H1 (cell line): Measurements from ENCODE around the gene KCND3. TPM values are rescaled to one million over a fixed set of nuclear protein-coding genes. Genes with fewer than 3 reads are reported as not detected.

Source experiments
- CTCF ChIA-PET: fragments of 300-600 bp; sonication (Branson Sonifier 250); formaldehyde crosslinking; loops from one replicate; lab custom pipeline; 2021; ENCODE audit not compliant: partially characterized antibody; lab: Charles Lee
- POLR2A ChIA-PET: fragments of 300-600 bp; sonication (Branson Sonifier 250); formaldehyde crosslinking; loops from one replicate; lab custom pipeline; 2021; ENCODE audit warnings: inconsistent platforms; ENCODE audit not compliant: partially characterized antibody; lab: Charles Lee
- DNase-seq, 2 experiments: peaks; one replicate each; pipeline versions ENCODE4 v3.0.0 to v3.0.0-alpha.2; 2010 to 2022; ENCODE audit warnings: low spot score in 2 of 2, low read depth in 1 of 2, mixed read lengths in 1 of 2
- FAIRE-seq: peaks from 2 replicates; lab custom pipeline; 2011; peaks lifted over from hg19 to GRCh38; lab: Jason Lieb, UNC
- H2AFZ ChIP-seq: 2 replicates; pipeline ENCODE4 v1.8.1; 2012; ENCODE audit warnings: low read length, inconsistent platforms
- H2AK5ac ChIP-seq: 2 replicates; pipeline ENCODE4 v1.6.1; 2013; ENCODE audit warnings: low read depth, low read length
- H2BK120ac ChIP-seq: replicated peaks from 2 replicates; pipeline ENCODE3; 2013; ENCODE audit warnings: low read depth, low read length, inconsistent platforms
- H2BK12ac ChIP-seq: 2 replicates; pipeline ENCODE4 v1.6.1; 2013; ENCODE audit warnings: low read depth, low read length
- H2BK15ac ChIP-seq: 2 replicates; pipeline ENCODE4 v1.6.1; 2013; ENCODE audit warnings: low read length
- H2BK20ac ChIP-seq: 2 replicates; pipeline ENCODE4 v1.6.1; 2013; ENCODE audit warnings: low read length
- H2BK5ac ChIP-seq: 2 replicates; pipeline ENCODE4 v1.6.1; 2013; ENCODE audit warnings: low read depth, low read length
- H3K14ac ChIP-seq: 2 replicates; pipeline ENCODE4 v1.6.1; 2013; ENCODE audit warnings: inconsistent platforms; ENCODE audit not compliant: insufficient read length
- H3K18ac ChIP-seq: 2 replicates; pipeline ENCODE4 v1.6.1; 2013; ENCODE audit warnings: low read length; ENCODE audit errors: extremely low read depth
- H3K23ac ChIP-seq: 2 replicates; pipeline ENCODE4 v1.6.1; 2013; ENCODE audit warnings: inconsistent platforms; ENCODE audit not compliant: insufficient read length
- H3K23me2 ChIP-seq: 2 replicates; pipeline ENCODE4 v1.6.1; 2013; ENCODE audit warnings: low read depth, low read length
- H3K27ac ChIP-seq: 2 replicates; pipeline ENCODE4 v1.6.1; 2011; ENCODE audit warnings: low read depth, low read length, inconsistent platforms
- H3K27me3 ChIP-seq, 4 experiments: replicated peaks in 1 of 4; 1 replicate in 1 of 4; 2 replicates in 3 of 4; pipeline versions ENCODE4 v1.6.1 to v1.8.1; 2011 to 2013; ENCODE audit warnings: low read length in 3 of 4, mild to moderate bottlenecking in 3 of 4, inconsistent platforms in 2 of 4, mixed read lengths in 2 of 4, moderate library complexity in 1 of 4; ENCODE audit not compliant: control insufficient read depth in 3 of 4, insufficient read depth in 3 of 4; ENCODE audit errors: extremely low read depth in 1 of 4
- H3K36me3 ChIP-seq, 4 experiments: 2 replicates each; pipeline versions ENCODE4 v1.6.1 to v1.8.1; 2011 to 2013; ENCODE audit warnings: mild to moderate bottlenecking in 4 of 4, low read length in 3 of 4, moderate library complexity in 2 of 4, control low read depth in 1 of 4, inconsistent platforms in 1 of 4; ENCODE audit not compliant: insufficient read depth in 4 of 4, control insufficient read depth in 2 of 4
- H3K4ac ChIP-seq: replicated peaks from 2 replicates; pipeline ENCODE3; 2013; ENCODE audit warnings: low read length, low read depth, mixed read lengths, inconsistent platforms; ENCODE audit not compliant: insufficient read length
- H3K4me1 ChIP-seq, 4 experiments: replicated peaks in 1 of 4; 1 replicate in 1 of 4; 2 replicates in 3 of 4; pipeline versions ENCODE4 v1.6.1 to v1.8.1; 2011 to 2013; ENCODE audit warnings: low read length in 3 of 4, inconsistent platforms in 2 of 4, mixed read lengths in 1 of 4; ENCODE audit not compliant: insufficient read depth in 4 of 4, control insufficient read depth in 3 of 4
- H3K4me2 ChIP-seq, 2 experiments: 2 replicates each; pipeline versions ENCODE4 v1.6.1 to v1.8.1; 2011 to 2013; ENCODE audit warnings: low read depth in 2 of 2, low read length in 2 of 2, control low read depth in 1 of 2, inconsistent platforms in 1 of 2, mild to moderate bottlenecking in 1 of 2; ENCODE audit not compliant: insufficient read depth in 1 of 2
- H3K4me3 ChIP-seq, 4 experiments: fragments of 200-600, 300-600 bp in 1 of 4; sonication (generic), shearing (Covaris generic), sonication (Bioruptor Twin) in 1 of 4; 2 replicates each; pipeline versions ENCODE4 v1.5.1 to v1.8.1; 2011 to 2016; ENCODE audit warnings: low read length in 4 of 4, low read depth in 3 of 4, control low read depth in 2 of 4, inconsistent platforms in 2 of 4, mild to moderate bottlenecking in 2 of 4, mixed read lengths in 1 of 4, moderate library complexity in 1 of 4; ENCODE audit not compliant: insufficient read depth in 2 of 4; ENCODE audit errors: extremely low read depth in 1 of 4
- H3K56ac ChIP-seq: replicated peaks from 2 replicates; pipeline ENCODE3; 2013; ENCODE audit warnings: low read depth, mild to moderate bottlenecking, mixed read lengths, low read length, inconsistent platforms; ENCODE audit not compliant: insufficient read length
- H3K79me1 ChIP-seq: 2 replicates; pipeline ENCODE4 v1.6.1; 2013; ENCODE audit warnings: low read depth, low read length, control low read depth
- H3K79me2 ChIP-seq, 2 experiments: 2 replicates each; pipeline versions ENCODE4 v1.6.1 to v1.8.1; 2012 to 2013; ENCODE audit warnings: low read length in 2 of 2, mild to moderate bottlenecking in 2 of 2, inconsistent platforms in 1 of 2; ENCODE audit not compliant: insufficient read depth in 2 of 2, control insufficient read depth in 1 of 2
- H3K9ac ChIP-seq, 4 experiments: replicated peaks in 1 of 4; 1 replicate in 1 of 4; 2 replicates in 3 of 4; pipeline versions ENCODE4 v1.6.1 to v1.8.1; 2011 to 2013; ENCODE audit warnings: low read depth in 3 of 4, low read length in 3 of 4, control low read depth in 2 of 4, mild to moderate bottlenecking in 2 of 4, moderate library complexity in 2 of 4, inconsistent platforms in 1 of 4; ENCODE audit errors: extremely low read depth in 1 of 4
- H3K9me3 ChIP-seq, 2 experiments: 2 replicates each; pipeline versions ENCODE4 v1.6.1 to v1.8.1; 2012 to 2013; ENCODE audit warnings: mild to moderate bottlenecking in 2 of 2, moderate library complexity in 2 of 2, control low read depth in 1 of 2, inconsistent platforms in 1 of 2, low read depth in 1 of 2, low read length in 1 of 2, mixed read lengths in 1 of 2; ENCODE audit not compliant: insufficient read depth in 2 of 2
- H4K20me1 ChIP-seq, 2 experiments: replicated peaks in 1 of 2; 2 replicates each; pipeline versions ENCODE3 to v1.8.1; 2011 to 2013; ENCODE audit warnings: inconsistent platforms in 2 of 2, low read length in 2 of 2, mild to moderate bottlenecking in 1 of 2; ENCODE audit not compliant: insufficient read depth in 2 of 2, control insufficient read depth in 1 of 2
- H4K5ac ChIP-seq: 2 replicates; pipeline ENCODE4 v1.6.1; 2013; ENCODE audit warnings: low read length, low read depth, mixed read lengths, inconsistent platforms; ENCODE audit not compliant: insufficient read length
- H4K8ac ChIP-seq: 2 replicates; pipeline ENCODE4 v1.8.0; 2013; ENCODE audit warnings: mild to moderate bottlenecking, moderate library complexity, low read length, inconsistent platforms; ENCODE audit not compliant: insufficient read depth; ENCODE audit errors: extremely low read depth
- H4K91ac ChIP-seq: replicated peaks from 2 replicates; pipeline ENCODE3; 2013; ENCODE audit warnings: low read length, mixed read lengths, inconsistent platforms; ENCODE audit not compliant: insufficient read length
- CEBPB ChIP-seq: IDR thresholded peaks from 2 replicates; pipeline ENCODE4 v1.6.1; 2012; ENCODE audit warnings: low read depth, low read length
- CTCF ChIP-seq, 3 experiments: IDR thresholded peaks; 1 replicate in 2 of 3; 2 replicates in 1 of 3; pipeline versions ENCODE4 v1.5.1 to v1.6.1; 2011; ENCODE audit warnings: low read length in 3 of 3, mild to moderate bottlenecking in 3 of 3, inconsistent platforms in 2 of 3, low read depth in 1 of 3, moderate library complexity in 1 of 3; ENCODE audit not compliant: insufficient read depth in 1 of 3; ENCODE audit errors: control extremely low read depth in 1 of 3
- GABPA ChIP-seq: IDR thresholded peaks from 2 replicates; pipeline ENCODE4 v1.6.1; 2011; ENCODE audit warnings: mild to moderate bottlenecking, low read length, moderate library complexity, borderline replicate concordance; ENCODE audit not compliant: insufficient read depth
- HDAC2 ChIP-seq, 2 experiments: fragments of 300-600 bp in 1 of 2; sonication (generic) in 1 of 2; IDR thresholded peaks; 2 replicates each; pipeline ENCODE4 v1.6.1; 2011 to 2012; ENCODE audit warnings: low read depth in 2 of 2, low read length in 2 of 2, mild to moderate bottlenecking in 2 of 2, moderate library complexity in 2 of 2, borderline replicate concordance in 1 of 2, inconsistent platforms in 1 of 2
- POLR2AphosphoS5 ChIP-seq: IDR thresholded peaks from 2 replicates; pipeline ENCODE4 v1.6.1; 2011; ENCODE audit warnings: low read depth, low read length
- POU5F1 ChIP-seq: IDR thresholded peaks from 2 replicates; pipeline ENCODE4 v1.6.1; 2011; ENCODE audit warnings: low read depth, mild to moderate bottlenecking, low read length, moderate library complexity
- TCF12 ChIP-seq: IDR thresholded peaks from 2 replicates; pipeline ENCODE4 v1.6.1; 2011; ENCODE audit warnings: low read depth, mild to moderate bottlenecking, low read length
- YY1 ChIP-seq: IDR thresholded peaks from 2 replicates; pipeline ENCODE4 v1.6.1; 2011; ENCODE audit warnings: low read depth, mild to moderate bottlenecking, low read length
- ZNF274 ChIP-seq: IDR thresholded peaks from 2 replicates; pipeline ENCODE4 v1.7.0; 2012; ENCODE audit warnings: low read length, borderline replicate concordance; ENCODE audit errors: extremely low read depth
- WGBS, 2 experiments: shearing (Covaris generic) in 1 of 2; methylation state at CpG; one replicate each; pipeline versions ENCODE4 v1.1.6 to v1.1.7; 2013 to 2015; ENCODE audit warnings: low lambda C conversion rate in 2 of 2, mixed read lengths in 2 of 2, inconsistent platforms in 1 of 2, low coverage in 1 of 2, missing lambda C conversion rate in 1 of 2; ENCODE audit not compliant: insufficient replicate concordance in 2 of 2, insufficient coverage in 1 of 2, insufficient read length in 1 of 2; ENCODE audit errors: extremely low coverage in 1 of 2, missing lambda C conversion rate in 1 of 2; 5-methylcytosine and 5-hydroxymethylcytosine counted together
- polyA plus RNA-seq, 7 experiments: library from polyadenylated mRNA; depleted of rRNA in 3 of 7; stranded (reverse) in 5 of 7; unstranded in 2 of 7; fragments of >200 nt in 5 of 7; fragments of 200-250 nt in 2 of 7; gene quantifications; 1 replicate in 5 of 7; 2 replicates in 1 of 7; 4 replicates in 1 of 7; pipeline versions ENCODE4 v1.2.1 to v1.2.3, GENCODE V29; 2011 to 2013; ENCODE audit warnings: missing spikeins in 2 of 7, mixed read lengths in 2 of 7
- total RNA-seq: library from RNA; stranded (reverse); fragmentation: NEBNext Ultra II Directional; extraction: Animal tissue kit (Norgen Biotek cat#: 25700); gene quantifications from 2 replicates; pipeline ENCODE4 v1.2.1, GENCODE V29; 2021

Gene KCND3
- total and polyA plus RNA-seq, 2 of the 8 experiments (the other 6 are each of a cell fraction or from before 2014, with no cell fraction given), result 0.14 to 0.48 TPM

GRCh38 chr1:111880881-111881837 lies 108.3 kb downstream of the KCND3 start:
- Histone ChIP-seq H3K9ac (no peak overlapping the region), H2BK5ac (no peak overlapping the region), H3K9me3 (no peaks in the 10 kb centered on the region), H3K14ac (no peak overlapping the region), H3K4me1 (no peaks in the 10 kb centered on the region; a peak in 1 of 7 replicates), H3K4me2 (no peak overlapping the region), H2BK12ac (no peak overlapping the region), H2BK120ac (no peak overlapping the region), H3K79me2 (no peaks in the 10 kb centered on the region), H3K4me3 (no peak overlapping the region), H3K56ac (no peak overlapping the region), H3K36me3 (no peaks in the 10 kb centered on the region), H3K18ac (no peak overlapping the region), H2BK20ac (no peak overlapping the region), H2AFZ (no peak overlapping the region), H3K27me3 (no peaks in the 10 kb centered on the region), H4K8ac (no peak overlapping the region), H3K23ac (no peak overlapping the region), H4K91ac (no peak overlapping the region), H4K20me1 (no peaks in the 10 kb centered on the region), H3K27ac (no peak overlapping the region), H3K79me1 (no peaks in the 10 kb centered on the region), H2AK5ac (no peak overlapping the region), H2BK15ac (no peak overlapping the region), H3K4ac (no peak overlapping the region), H3K23me2 (no peaks in the 10 kb centered on the region), H4K5ac (no peak overlapping the region)
- DNase-seq (no peak), FAIRE-seq (no peak)
- WGBS, 2 experiments, result 80% methylated on average over 17 of the region's 17 CpGs; no CpG with 5 or more reads in 1 of the 2 experiments
- CTCF ChIA-PET, result interaction anchor here (1.0 to 1.5 kb wide), 3 partner anchors 27 to 86 kb away, joined by 3 read pairs; no protein-coding TSS in a partner anchor
- POLR2A ChIA-PET, result interaction anchor here (1.2 kb wide), 1 partner anchor 16 kb away, joined by 3 read pairs; no protein-coding TSS in a partner anchor
- TF ChIP-seq POLR2AphosphoS5 (no peak), HDAC2 (IDR thresholded peaks at IDR 0.05; ENCODE audit: borderline replicate concordance in 1 of 2, low read depth in 2 of 2, low read length in 2 of 2) (no peak), CEBPB (no peak), TCF12 (no peak), POU5F1 (no peak), YY1 (no peak), CTCF (IDR thresholded peaks at IDR 0.05; ENCODE audit: control extremely low read depth in 1 of 3, insufficient read depth in 1 of 3, low read depth in 1 of 3, low read length in 3 of 3) (no peak), GABPA (no peak), ZNF274 (no peak)
